Stimulated activated CD8-positive, alpha-beta memory T cell treated with anti-CD3 and anti-CD28 coated beads, Interleukin-4, amount 100 ng/mL, for 1 hour (primary cell): Measurements from ENCODE around the gene ZDHHC14.

Experiments
- DNase-seq, 2 donors: peaks; one replicate each; pipeline ENCODE4 v3.0.0-alpha.2; 2020; ENCODE audit warnings: low read depth in 2 of 2, low spot score in 1 of 2

ZDHHC14 gene

GRCh38 chr6:157514659-157515496 lies 133.9 kb downstream of the ZDHHC14 start:
- DNase-seq: no peak

- no peak for DNase-seq
Observed at GRCh38 chr6:157516319-157517026, 135.5 kb downstream of the ZDHHC14 start.

GRCh38 chr6:157517601-157518359 lies 136.8 kb downstream of the ZDHHC14 start:
- DNase-seq: no peak

GRCh38 chr6:157518397-157519250 lies 137.6 kb downstream of the ZDHHC14 start:
- DNase-seq: no peak

- no peak for DNase-seq
Observed at GRCh38 chr6:157519255-157520116, 138.5 kb downstream of the ZDHHC14 start.

- DNase-seq: no peak
Observed at GRCh38 chr6:157520117-157520406, 139.1 kb downstream of the ZDHHC14 start.

- DNase-seq: no peak
Observed at GRCh38 chr6:157520596-157521361, 139.8 kb downstream of the ZDHHC14 start.

- no peak for DNase-seq
Observed at GRCh38 chr6:157521362-157522335, 140.7 kb downstream of the ZDHHC14 start.

GRCh38 chr6:157522472-157522871 lies 141.5 kb downstream of the ZDHHC14 start:
- DNase-seq: no peak

GRCh38 chr6:157524735-157525134 lies 143.7 kb downstream of the ZDHHC14 start:
- no peak for DNase-seq

- no peak for DNase-seq
Observed at GRCh38 chr6:157525292-157525889, 144.4 kb downstream of the ZDHHC14 start.

GRCh38 chr6:157525918-157526425 lies 145.0 kb downstream of the ZDHHC14 start:
- DNase-seq: no peak

- DNase-seq: no peak
Observed at GRCh38 chr6:157527471-157527907, 146.5 kb downstream of the ZDHHC14 start.

GRCh38 chr6:157528931-157529653 lies 148.1 kb downstream of the ZDHHC14 start:
- no peak for DNase-seq

- DNase-seq: no peak
Observed at GRCh38 chr6:157529654-157530039, 148.7 kb downstream of the ZDHHC14 start.

- no peak for DNase-seq
Observed at GRCh38 chr6:157530126-157530525, 149.1 kb downstream of the ZDHHC14 start.

- DNase-seq: no peak
Observed at GRCh38 chr6:157530724-157531168, 149.8 kb downstream of the ZDHHC14 start.
